K562 (cell line): ENCODE measurements around the gene SLC13A3.

Experiments used
- ARNT ChIP-seq, 2 experiments: fragments of 450-650 bp; IDR thresholded peaks; 2 replicates each; pipeline ENCODE4 v1.6.1; 2016; ENCODE audit warnings: mild to moderate bottlenecking in 1 of 2
- BCL6 ChIP-seq: fragments of 250-450 bp; sonication (Bioruptor Pico); IDR thresholded peaks from 2 replicates; pipeline ENCODE4 v1.4.0; 2020
- BHLHE40 ChIP-seq: IDR thresholded peaks from 2 replicates; pipeline ENCODE4 v1.6.1; 2011; ENCODE audit warnings: low read length, improper control_type of control experiment
- CEBPZ ChIP-seq: fragments of 150-350 bp; IDR thresholded peaks from 2 replicates; pipeline ENCODE4 v1.6.1; 2014; ENCODE audit warnings: low read depth, mild to moderate bottlenecking, low read length, borderline replicate concordance
- CTCF ChIP-seq, 3 experiments: IDR thresholded peaks in 2 of 3; conservative IDR thresholded peaks in 1 of 3; 2 replicates each; pipeline ENCODE4 v1.5.1; 2011 to 2012; ENCODE audit warnings: low read length in 3 of 3, mild to moderate bottlenecking in 3 of 3, control low read depth in 2 of 3, improper control_type of control experiment in 1 of 3, inconsistent platforms in 1 of 3, low read depth in 1 of 3, mixed read lengths in 1 of 3, moderate library complexity in 1 of 3; ENCODE audit not compliant: insufficient read depth in 2 of 3
- E2F4 ChIP-seq: sonication (generic); formaldehyde crosslinking; IDR thresholded peaks from 2 replicates; pipeline ENCODE4 v1.8.0; 2022; ENCODE audit warnings: mild to moderate bottlenecking, low read depth, missing genetic modification reagents
- HMBOX1 ChIP-seq: sonication (generic); IDR thresholded peaks from 2 replicates; pipeline ENCODE4 v1.6.1; 2016
- RERE ChIP-seq: sonication (generic); formaldehyde crosslinking; IDR thresholded peaks from 2 replicates; pipeline ENCODE4 v1.8.0; 2023; ENCODE audit warnings: missing genetic modification reagents, mild to moderate bottlenecking, borderline replicate concordance
- SIRT6 ChIP-seq: IDR thresholded peaks from one replicate; pipeline ENCODE4 v1.6.1; 2012; ENCODE audit warnings: low read depth, mild to moderate bottlenecking, control low read depth, inconsistent platforms, low read length, moderate library complexity

- TF ChIP-seq ARNT (IDR thresholded peaks at IDR 0.05) (no peak), CEBPZ (no peak), BHLHE40 (no peak), E2F4 (CRISPR knock-in tag) (no peak), BCL6 (no peak), RERE (CRISPR knock-in tag) (no peak), CTCF (IDR thresholded peaks at IDR 0.05 in 2 of 3, conservative IDR thresholded peaks at IDR 0.05 in 1 of 3; ENCODE audit: insufficient read depth in 2 of 3, low read depth in 1 of 3, low read length in 3 of 3) (no peak), SIRT6 (no peak), HMBOX1 (no peak)
These were observed 75.9 kb downstream of the SLC13A3 start for GRCh38 chr20:46575394-46575793.
